ENCODE data around the gene LPP. TPM values are rescaled to one million over a fixed set of nuclear protein-coding genes. Genes with fewer than 3 reads are reported as not detected.
A peak's percentile ranks its signal among the peaks of the same experiment; 100 is the strongest.

The LPP gene
- total and polyA plus RNA-seq, 10 of the 15 experiments (the other 5 are each of a cell fraction or from before 2014, with no cell fraction given), result under 0.01 to 0.62 (median 0.03) TPM

GRCh38 chr3:188389711-188390342 lies 235.9 kb downstream of the LPP start (continued):
- TF ChIP-seq IRF4 (IDR thresholded peaks at IDR 0.05; ENCODE audit: low read depth, low read length) (0 out of 2 replicates have a peak, but pooled peaks have one; percentile 48), ZSCAN29 (IDR thresholded peaks at IDR 0.05) (no peak), EP300 (IDR thresholded peaks at IDR 0.05; ENCODE audit: borderline replicate concordance in 1 of 2, control insufficient read depth in 1 of 2, low read depth in 2 of 2, low read length in 2 of 2) (peak in 1 of 2 experiments; percentile 86; a peak in 2 of 4 replicates), RELA (IDR thresholded peaks at IDR 0.05; ENCODE audit: borderline replicate concordance, partially characterized antibody) (no peak)

- no peaks in the 10 kb centered on the region for H3K79me2 ChIP-seq (ENCODE audit: control insufficient read depth, insufficient read depth, low read length)
- peak overlapping the region; percentile 60 for H3K4me2 ChIP-seq (ENCODE audit: control insufficient read depth, insufficient read depth)
- in situ Hi-C loops (cut with MboI), result no loop called here
- CTCF ChIA-PET, result no interaction called here
- no peaks in the 10 kb centered on the region for H4K20me1 ChIP-seq (ENCODE audit: control insufficient read depth, insufficient read depth)
- WGBS (ENCODE audit: insufficient coverage, insufficient replicate concordance, low lambda C conversion rate, missing lambda C conversion rate), result 49% methylated on average over 4 of the region's 4 CpGs
- peak; percentile 36 for ATAC-seq
- BruUV-seq (replicated peaks), result no TSS peak
- no peak for DNase-seq (ENCODE audit: low read depth, low spot score)
- H3K36me3 ChIP-seq (ENCODE audit: control insufficient read depth in 2 of 2, insufficient read depth in 2 of 2, low read length in 1 of 2), result no peaks in the 10 kb centered on the region
- intact Hi-C loops (cut with micrococcal nuclease; ENCODE audit: unreplicated experiment), result no loop called here
- H3K4me3 ChIP-seq, result no peak overlapping the region
- no peaks in the 10 kb centered on the region; the same call in 2 of the 3 replicates for H3K9me3 ChIP-seq (replicated peaks; ENCODE audit: control insufficient read depth, insufficient read depth, low read length)
- H3K27me3 ChIP-seq (replicated peaks in 1 of 2; ENCODE audit: control insufficient read depth in 2 of 2, insufficient read depth in 2 of 2, low read length in 1 of 2), result no peaks in the 10 kb centered on the region; a peak in 1 of 4 replicates
- RAD21 ChIA-PET (ENCODE audit: unreplicated experiment), result no interaction called here
- SMC1A ChIA-PET (ENCODE audit: uncharacterized antibody, unreplicated experiment), result interaction anchor here (1.0 kb wide), 1 partner anchor 27 kb away, joined by 4 read pairs; no protein-coding TSS in a partner anchor
- FAIRE-seq, result peak; percentile 18
- POLR2A ChIA-PET, result no interaction called here
- H3K9ac ChIP-seq (ENCODE audit: control insufficient read depth, insufficient read depth, low read length), result no peak overlapping the region
- H2AFZ ChIP-seq (ENCODE audit: control insufficient read depth, low read depth, low read length), result no peak overlapping the region
- H3K27ac ChIP-seq (ENCODE audit: control insufficient read depth, insufficient read depth), result no peak overlapping the region
- H3K4me1 ChIP-seq (ENCODE audit: control insufficient read depth, insufficient read depth, low read length), result peaks cover 6% of the 10 kb centered on the region; the same call in 1 of the 2 replicates
- TF ChIP-seq USF2 (IDR thresholded peaks at IDR 0.05; ENCODE audit: borderline replicate concordance, low read depth, low read length) (no peak), POLR2AphosphoS5 (IDR thresholded peaks at IDR 0.05; ENCODE audit: low read length) (no peak), PKNOX1 (IDR thresholded peaks at IDR 0.05) (no peak), SMARCA5 (IDR thresholded peaks at IDR 0.05) (no peak), STAT3 (IDR thresholded peaks at IDR 0.05; ENCODE audit: low read depth, low read length) (no peak), EGR1 (IDR thresholded peaks at IDR 0.05; ENCODE audit: borderline replicate concordance in 1 of 2, low read depth in 2 of 2, low read length in 2 of 2) (no peak), PRDM15 (CRISPR knock-in tag; IDR thresholded peaks at IDR 0.05) (no peak), HCFC1 (IDR thresholded peaks at IDR 0.05; ENCODE audit: low read length) (no peak), JUND (IDR thresholded peaks at IDR 0.05; ENCODE audit: low read depth, low read length) (no peak), POU2F2 (IDR thresholded peaks at IDR 0.05; ENCODE audit: borderline replicate concordance, low read depth, low read length) (no peak), ELK1 (IDR thresholded peaks at IDR 0.05; ENCODE audit: low read depth, low read length) (no peak), BCL11A (IDR thresholded peaks at IDR 0.05; ENCODE audit: low read depth, low read length) (no peak), SREBF2 (IDR thresholded peaks at IDR 0.05; ENCODE audit: low read length) (no peak)
Measured at GRCh38 chr3:188390343-188390718, 236.4 kb downstream of the LPP start.

Data from GM12878 (cell line).